Ecto neural progenitor cell (in vitro differentiated cells): ENCODE measurements around the gene MIR17HG.
"Not testable (repeated sequence)": the region's sequence is repeated elsewhere in the genome, so short reads cannot be mapped to it uniquely, and the experiment has no call there.

Source experiments
- DNase-seq: peaks from one replicate; pipeline ENCODE4 v3.0.0-alpha.2; 2018; ENCODE audit warnings: low spot score

MIR17HG gene

DNA sequence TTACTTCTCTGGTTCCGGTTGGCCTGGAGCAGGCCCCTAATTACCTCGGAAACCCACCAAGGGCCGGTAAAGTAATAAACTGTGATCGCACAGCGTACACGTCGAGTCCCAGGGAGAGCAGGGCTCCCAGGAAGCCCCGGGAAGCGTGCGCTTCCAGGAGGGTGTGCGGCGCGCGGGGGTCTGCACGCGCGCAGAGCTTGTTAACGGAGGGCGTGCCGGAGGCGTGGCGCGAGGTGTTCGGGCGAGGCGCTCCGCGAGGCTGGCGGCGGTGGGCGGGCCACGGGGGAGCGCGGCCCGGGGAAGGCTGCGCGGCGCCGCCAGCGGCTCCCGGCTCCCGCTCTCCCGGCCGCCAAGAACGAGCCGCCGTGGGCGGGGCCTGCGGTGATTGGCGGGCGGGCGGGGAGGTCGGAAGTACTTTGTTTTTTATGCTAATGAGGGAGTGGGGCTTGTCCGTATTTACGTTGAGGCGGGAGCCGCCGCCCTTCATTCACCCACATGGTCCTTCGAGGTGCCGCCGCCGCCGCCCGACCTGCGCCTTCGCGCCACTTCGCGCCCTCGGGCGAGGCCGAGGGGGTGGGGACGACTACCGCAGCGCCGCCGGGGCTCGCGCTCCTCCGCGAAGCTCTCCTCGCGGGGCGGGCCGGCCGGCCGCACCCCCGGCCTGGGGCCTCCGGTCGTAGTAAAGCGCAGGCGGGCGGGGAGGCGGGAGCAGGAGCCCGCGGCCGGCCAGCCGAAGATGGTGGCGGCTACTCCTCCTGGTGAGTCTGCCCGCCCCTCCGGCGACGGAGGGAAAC, at the start of gene MIR17HG:
Gene MIR17HG (plus strand): TSS at position 486 of the 794 bp plus-strand sequence.
- peak; percentile 93 for DNase-seq

DNA sequence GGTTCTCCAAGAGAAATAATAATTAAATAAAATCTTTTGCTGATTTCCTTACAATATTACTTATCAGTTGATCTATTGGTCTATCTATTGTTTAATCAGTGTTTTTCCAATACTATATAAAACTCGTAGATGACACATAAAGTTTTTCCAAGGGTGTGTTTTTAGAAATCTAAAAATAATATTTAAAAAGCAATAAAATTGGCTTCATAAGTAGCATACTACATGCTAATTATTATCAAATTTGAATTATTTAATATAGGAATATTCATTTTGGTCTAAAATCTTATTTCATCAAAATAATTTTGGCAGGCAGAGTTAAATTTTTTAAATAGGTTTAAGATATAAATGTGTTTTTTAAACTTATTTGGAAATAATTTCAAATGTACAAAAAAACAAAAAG, 49.4 kb upstream of the MIR17HG start:
- DNase-seq = no peak

DNA sequence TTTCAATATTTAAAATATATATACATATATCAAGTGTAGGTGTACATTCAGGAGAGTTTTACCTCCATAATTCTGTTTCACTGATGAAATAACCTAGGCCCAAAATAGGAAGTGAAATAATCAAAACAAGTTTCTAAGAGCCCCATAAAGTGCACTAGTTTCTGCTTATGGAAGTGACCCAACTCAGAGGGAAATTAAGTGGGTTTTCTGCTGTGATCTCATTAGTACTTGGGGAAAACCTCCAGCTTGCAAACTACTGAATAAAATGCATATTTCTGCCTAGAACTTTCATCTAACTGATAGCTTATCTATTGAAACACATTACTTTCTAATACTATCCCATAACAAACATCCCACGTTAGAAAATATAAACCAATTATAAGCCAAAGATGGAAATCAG, 45.4 kb upstream of the MIR17HG start:
- DNase-seq = no peak

DNA sequence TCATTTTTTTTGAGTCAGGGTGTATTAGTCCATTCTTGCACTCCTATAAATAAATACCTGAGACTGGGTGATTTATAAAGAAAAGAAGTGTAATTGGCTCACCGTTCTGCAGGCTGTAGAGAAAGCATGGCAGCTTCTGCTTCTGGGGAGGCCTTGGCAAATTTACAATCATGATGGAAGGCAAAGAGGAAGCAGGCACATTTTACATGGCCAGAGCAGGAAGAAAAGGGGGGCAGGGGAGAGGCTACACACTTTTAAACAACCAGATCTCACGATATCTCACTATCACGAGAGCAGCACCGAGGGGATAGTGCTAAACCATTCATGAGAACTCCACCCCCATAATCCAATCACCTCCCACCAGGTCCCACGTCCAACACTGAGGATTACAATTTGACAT, 44.5 kb upstream of the MIR17HG start:
- DNase-seq = no peak

DNA sequence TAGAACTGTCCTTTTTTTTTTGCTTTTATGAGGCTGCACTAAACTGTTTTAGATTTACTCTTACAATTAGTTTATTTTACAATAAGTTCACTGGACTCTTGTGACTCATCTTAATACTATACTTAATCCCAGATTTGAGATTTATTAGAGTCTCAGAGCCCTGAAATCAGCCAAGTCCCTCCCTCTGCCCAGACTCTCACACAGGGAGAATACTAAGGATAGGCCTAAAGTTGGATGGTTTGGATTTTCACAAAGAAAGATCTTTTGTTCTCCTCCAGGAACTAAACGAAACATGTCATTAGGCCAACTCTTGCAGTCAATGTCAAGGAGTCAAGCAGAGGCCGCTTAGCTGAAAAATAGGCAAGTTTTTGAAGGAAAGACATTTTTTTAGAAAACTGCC, 42.7 kb upstream of the MIR17HG start:
- DNase-seq = no peak

DNA sequence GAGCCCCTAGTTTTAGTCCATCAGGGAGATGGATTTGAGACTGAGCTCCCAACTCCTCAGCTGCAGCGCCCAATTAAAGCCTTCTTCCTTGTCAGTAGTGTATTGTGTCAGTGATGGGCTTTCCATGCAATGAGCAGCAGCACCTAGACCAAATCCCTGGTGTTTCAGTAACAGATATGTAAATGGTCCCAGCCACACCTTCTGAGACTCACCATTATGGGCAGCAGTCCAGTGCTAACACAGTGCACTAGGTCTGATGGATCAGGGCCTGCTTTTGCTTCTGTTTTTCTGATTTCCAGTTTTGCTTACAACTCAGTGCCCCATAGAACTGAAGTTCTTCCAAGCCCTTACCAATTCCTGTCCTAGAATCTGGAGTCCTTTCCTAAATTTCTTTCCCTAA, 41.8 kb upstream of the MIR17HG start:
- DNase-seq = no peak

DNA sequence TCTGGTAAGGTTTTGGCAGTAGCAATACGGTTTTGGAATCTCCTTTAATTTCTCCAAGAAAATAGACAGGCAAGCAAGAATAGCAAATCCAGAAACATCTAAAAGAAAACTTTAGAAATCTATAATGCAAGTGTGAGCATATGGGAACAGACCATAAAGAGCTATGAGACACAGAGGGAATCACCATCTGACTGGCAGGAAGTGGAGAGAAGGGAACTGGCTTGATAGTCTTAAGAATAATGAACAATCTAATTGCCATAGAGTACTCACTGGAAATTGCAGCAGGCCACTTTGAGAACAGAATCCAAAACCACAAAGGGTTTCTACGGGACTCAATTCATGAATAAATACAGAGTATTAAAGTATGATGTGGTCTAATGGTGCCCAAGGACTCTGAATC, 39.6 kb upstream of the MIR17HG start:
- no peak for DNase-seq

DNA sequence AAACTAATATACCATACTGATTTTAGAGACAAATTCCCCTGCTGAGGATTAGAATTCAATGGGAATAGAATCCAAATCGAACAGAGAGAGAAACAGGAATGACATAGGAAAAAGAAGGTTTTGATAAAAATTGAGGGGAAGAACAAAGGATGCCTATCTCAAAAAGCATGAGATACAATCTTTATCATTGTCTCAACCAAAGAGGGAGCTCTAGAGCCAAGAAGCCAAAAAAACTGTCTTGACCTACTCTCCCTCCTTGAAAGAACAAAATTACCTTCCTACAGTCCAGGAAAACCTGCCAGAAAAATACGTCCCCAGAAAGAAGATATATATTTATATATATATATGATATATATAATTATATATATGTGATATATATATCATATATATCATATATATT, 39.2 kb upstream of the MIR17HG start:
- DNase-seq = no peak

DNA sequence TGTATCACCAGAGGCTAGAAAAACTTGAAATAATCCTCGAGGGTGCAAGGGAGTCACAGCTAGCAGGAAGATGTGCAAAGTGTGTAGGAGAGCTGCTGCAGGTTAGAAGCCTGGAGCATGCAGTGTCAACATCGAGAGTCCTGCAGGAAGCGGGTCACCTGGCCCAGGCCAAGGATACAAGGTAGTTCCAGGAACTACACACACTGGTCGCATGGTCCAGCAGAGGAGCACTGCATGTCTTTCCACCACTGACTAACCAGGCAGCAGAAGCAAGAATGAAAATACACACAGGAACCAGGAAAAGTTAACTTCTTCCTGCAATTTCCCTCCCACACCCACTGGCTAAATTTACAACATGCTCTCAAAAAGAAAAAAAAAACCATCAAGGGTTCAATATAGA, 36.0 kb upstream of the MIR17HG start:
- DNase-seq = no peak

DNA sequence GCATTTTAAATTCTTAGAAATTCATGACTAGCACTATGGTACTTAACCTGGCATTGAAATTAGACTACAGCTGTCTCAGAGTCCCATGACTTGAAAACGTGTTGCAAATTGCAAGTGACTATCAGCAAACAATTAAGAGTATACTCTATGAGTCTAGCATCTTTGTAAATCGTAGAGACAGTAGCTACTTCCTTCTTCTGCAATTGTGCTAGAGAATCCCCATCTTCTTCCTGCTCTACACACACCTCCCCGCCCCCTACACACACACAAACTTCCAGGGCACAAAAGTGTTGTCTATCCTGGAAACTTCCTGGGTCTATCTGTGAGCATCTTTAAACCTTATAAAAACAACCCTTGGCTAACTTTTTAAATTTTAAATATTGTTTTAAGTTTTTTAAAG, 35.2 kb upstream of the MIR17HG start:
- DNase-seq = no peak

DNA sequence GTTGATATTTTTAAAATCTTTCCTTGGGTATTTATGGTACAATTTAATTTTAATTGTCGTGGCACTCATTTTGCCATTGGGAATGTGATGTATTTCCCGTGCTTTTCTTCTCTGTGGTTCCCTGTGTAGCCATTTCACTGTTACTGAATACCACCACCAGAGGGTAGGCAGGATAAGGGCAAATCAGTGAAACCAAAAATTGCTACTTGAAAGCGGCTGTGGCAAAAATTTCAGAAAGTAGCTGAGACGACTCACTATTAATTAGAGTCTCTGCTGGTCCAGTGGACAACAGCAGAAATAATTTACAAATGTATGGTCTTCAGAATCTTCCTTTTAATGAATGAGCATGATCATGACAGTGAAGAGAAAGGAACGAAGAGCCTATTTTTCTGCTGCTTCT, 34.4 kb upstream of the MIR17HG start:
- no peak for DNase-seq

DNA sequence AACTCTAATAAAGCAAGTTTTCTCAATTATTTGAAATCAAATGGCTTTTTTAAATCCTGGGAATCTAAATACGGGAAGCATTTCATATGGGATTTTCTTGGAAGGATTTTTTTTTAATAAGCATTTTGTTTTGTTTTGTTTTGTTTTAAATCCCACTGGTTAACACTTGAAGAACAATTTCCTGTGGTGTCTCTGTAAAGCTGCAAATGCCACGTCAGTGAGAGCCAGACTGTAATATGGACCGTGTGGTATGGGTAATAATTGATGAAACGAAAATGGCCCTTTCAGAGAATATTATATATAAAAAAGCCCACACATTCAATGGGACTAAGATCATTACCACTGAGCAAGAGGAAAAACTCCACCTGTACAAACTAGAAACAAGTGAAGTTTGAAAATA, 33.9 kb upstream of the MIR17HG start:
- no peak for DNase-seq

DNA sequence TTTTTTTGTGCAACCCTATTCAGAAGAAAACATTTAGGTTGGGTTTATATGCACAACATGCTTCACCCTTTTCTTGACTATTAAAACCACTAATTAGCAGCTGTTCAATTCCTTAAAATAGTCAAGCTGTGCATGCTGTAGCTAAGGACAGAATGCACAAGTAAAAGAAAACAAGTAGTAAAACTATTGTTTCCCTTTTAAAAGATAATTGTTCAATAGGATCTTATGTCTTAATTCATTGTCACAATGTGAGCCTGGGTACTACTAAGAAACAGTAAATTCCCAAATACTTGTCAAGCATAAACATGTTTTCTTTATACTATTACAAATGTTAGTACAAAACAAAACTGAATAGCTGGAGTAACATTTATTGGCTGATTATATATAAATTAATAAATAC, 32.6 kb upstream of the MIR17HG start:
- DNase-seq = no peak

DNA sequence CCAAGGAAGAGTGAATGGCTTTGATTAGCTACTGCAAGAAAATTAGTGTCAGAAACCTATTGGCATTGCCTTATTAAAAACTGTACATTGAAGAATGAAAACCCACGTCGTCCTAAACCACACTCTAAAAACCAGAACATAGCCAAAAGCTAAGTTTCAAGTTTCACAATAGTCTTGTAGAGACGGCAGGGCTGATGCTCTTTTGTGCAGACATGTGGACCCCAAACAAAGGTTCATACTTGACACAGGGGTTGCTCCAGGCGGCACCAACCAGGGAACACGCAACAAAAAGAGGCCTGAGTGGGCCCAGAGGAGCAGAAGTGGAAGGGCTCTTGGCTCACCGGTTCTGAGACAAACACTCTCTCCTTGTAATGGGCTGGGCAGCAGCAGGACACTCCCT, 28.6 kb upstream of the MIR17HG start:
- DNase-seq = no peak

DNA sequence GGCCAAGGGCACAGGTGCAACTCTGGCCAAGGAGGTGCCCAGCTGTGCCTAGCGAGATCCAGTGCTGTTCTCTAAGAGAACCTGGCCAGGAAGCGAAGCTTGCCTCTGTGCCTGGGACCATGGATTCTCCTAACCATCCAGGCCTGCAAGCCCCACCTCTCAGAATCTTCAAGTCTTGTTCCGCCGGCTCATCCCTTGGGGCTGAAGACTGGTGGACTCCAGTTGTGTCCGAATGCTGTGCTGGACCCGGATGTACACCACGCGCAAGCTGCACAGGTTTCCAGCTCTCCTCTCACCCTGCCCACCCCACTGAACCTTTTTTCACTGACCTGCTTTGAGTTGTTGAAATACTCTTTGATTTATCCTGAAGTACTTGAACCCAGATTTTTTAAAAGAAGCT, 27.5 kb upstream of the MIR17HG start:
- DNase-seq = no peak

DNA sequence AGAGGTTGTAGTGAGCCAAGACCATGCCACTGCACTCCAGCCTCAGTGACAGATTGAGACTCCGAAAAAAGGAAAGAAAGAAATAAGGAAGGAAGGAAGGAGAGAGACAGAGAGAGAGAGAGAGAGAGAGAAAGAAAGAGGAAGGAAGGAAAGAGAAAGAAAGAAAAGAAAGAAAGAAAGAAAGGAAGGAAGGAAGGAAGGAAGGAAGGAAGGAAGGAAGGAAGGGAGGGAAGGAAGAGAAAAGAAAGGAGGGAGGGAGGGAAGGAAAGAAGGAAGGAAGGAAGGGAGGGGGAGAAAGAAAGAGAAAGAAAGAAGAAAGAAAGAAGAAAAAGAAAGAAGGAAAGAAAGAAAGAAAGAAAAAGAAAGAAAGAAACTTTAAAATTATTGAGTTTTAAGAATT, 26.5 kb upstream of the MIR17HG start:
- DNase-seq = not testable (repeated sequence)

DNA sequence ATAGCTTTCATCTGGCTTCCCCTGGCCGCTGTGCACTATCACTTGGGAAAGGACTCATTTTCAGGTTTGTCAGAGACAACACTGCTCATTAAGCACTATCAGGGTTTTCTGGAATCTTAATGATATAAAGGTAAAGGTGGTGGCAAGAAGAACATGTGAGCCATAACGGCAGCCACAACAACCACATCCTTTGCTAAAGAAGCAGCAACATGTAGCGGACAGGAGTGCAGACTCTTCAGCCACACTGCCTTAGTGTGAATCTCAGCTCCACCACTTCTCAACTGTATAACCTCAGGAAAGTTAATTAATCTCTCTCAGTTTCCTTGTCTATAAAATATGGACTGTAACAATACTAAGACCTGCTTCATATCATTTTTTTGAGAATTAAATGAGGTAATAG, 24.1 kb upstream of the MIR17HG start:
- DNase-seq = no peak

DNA sequence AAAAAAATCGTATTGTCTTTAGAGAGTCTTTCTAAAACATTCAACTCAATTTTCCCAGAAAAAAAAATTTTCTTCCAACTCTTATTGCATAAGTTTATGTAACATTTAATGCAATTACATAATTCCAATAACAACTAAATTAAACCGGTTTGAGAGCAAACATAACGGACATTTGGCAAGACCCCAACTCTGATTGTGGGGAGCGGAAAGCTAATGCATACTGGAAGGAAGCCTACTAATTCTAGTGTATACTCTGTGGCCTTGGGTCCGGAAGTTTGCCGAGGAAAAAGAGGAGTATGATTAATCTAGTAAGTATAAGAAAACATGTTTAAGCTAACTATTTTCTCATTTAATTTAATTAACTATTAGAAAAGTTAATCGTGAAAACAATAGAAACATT, 21.3 kb upstream of the MIR17HG start:
- DNase-seq = no peak

DNA sequence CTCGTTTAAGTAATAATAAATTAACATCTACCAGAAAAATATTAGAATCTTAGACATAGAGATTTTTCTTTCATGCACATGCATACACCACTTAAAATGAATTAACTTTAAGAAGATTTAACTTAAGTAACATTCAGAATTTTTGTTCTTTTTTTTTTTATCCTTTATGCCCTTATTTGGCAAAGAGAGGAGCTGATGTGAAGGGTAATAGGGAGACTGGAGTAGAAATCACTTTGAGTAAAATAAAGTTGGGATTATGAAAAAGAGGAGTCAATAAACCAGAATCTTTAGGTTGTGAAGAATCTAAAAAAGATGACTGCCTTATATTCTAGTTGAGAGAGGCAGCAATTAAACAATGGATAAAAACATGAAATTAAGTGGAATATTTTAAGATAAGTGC, 18.8 kb upstream of the MIR17HG start:
- DNase-seq = no peak

DNA sequence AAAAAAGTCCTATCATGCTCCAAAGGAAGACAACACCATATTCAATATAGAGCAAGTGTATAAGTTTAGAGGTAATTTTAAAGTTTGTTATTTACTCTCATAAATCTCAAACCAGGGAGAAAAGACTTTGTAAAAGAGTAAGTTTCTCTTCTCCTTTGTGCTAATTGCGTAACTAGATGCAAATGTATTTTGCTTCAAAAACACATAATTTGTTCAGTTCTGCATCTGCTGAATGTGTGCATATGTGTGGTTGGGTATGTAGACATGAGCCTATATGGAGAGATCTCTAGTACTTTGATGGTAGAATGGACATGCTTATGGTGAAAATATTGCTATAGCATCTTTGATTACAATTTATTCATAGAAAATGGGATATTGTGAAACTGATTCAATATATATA, 17.8 kb upstream of the MIR17HG start:
- DNase-seq = no peak

DNA sequence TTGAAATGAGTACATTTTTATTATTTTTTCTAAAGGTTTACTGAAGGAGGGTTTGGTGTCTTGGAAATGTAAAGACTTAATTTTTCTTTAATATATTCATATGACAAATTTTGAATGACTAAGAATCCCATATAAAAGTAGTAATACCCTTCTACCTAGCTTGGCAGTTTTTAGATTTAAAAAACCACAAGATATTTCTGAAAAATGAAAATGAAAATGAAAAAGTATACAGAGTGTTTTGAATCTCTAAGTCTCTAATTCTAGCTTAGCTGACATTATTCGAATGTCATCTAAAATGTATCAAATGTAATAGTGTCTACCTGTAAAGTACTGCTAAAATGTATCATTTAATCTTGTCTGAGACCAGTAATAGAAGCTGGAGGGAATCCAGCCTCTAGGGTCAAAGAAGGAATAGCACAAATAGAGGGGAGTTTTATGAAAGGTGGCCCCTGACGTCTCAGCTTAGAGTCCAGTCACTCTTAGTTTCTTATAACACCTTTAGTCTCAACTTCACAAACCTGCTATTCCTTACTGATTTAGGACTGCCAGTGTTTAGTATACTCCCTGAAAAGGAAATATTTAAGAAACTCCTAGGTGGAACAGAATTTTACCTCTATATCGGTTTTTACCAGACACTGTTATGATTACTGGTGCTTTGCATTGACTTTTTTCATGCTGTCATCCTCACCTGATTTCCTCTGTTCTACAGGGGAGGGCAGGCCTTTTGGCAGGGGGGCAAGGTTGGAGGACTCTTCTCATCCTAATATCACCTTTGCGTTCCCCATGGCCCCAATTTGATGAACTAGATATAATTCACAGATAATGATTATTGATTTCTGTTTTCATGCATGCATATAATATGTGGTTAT, 16.2 kb upstream of the MIR17HG start:
- no peak for DNase-seq

DNA sequence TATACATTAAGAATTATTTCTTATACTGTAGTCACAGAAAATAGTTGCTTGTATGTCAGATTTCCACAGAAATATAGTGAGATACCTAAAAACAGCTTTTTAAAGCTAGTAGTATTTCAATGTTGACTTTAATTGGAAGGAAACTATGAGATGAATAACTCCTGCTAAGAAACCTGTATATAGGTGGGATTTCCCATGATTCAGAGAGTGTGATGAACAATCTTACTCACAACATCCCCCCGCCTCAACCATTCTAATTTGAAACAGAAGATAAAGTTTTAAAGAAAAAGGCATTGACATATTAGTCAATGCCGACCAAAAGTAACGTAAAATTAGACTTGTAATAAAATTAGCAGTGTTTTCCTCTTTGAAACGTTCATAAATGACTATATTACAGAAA, 1.4 kb upstream of the MIR17HG start:
- no peak for DNase-seq

DNA sequence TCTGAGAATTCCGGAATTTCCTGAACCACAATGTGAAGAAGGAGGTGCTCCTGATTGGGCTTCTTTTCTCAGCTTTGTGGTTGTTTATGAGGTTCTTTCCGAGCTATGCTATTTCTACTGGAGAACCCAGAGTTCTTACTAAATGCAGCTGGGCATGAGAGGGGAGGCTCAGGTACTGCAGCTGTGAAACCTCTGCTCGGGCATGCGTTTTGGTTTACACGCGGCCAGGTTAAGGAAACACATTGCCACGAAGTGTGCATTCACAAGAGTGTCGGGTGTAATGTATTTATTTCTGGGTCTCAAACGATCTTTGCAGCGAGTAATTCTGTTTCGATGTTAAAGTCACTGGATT, 661 bp upstream of the MIR17HG start:
- no peak for DNase-seq
